Stimulated activated naive CD4-positive, alpha-beta T cell (primary cell): Measurements from ENCODE around the gene GCG.
A peak's percentile ranks its signal among the peaks of the same experiment; 100 is the strongest.

Experiments used
- DNase-seq, 6 experiments: peaks; one replicate each; lab custom pipeline; 2025; lab: John Stamatoyannopoulos, UW

The GCG gene

DNA sequence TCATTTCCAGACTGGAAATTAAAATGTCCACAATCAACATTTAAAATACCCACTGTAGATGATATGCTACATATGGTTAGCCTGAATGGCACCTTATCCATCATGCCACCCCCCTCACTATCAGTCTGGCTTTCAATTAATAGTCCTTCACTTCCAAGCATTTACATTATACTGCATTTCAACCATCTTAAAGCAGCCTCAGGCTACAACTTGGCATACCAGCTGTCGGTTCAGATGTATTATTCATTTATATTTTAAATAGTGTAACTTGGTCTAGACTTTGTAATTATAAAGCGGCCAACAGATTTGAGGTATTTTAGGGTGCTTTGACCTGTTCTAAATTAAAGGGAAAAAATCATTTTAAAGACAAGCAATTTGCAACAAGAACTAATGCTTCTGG is 2.6 kb downstream of the GCG start:
- no peak for DNase-seq

DNA sequence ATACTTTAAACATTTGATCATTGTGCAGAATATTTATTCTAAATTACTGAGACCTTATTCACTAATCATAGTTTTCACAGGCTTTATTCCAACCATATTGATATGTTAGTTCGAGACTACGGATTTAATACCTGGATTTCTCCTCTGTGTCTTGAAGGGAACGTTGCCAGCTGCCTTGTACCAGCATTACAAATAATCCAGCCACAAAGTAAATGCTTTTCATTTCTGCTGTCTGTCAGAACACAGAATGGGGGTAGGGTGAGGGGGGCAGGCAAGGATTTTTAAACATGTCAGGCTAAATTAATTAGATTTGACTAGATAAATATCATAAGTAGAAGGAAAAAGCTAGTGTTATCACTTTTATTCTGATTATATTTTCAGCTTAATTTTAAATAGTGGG is 3.1 kb downstream of the GCG start:
- DNase-seq = no peak

- no peak for DNase-seq
Observed at GRCh38 chr2:162143969-162144368, 8.1 kb downstream of the GCG start.

DNA sequence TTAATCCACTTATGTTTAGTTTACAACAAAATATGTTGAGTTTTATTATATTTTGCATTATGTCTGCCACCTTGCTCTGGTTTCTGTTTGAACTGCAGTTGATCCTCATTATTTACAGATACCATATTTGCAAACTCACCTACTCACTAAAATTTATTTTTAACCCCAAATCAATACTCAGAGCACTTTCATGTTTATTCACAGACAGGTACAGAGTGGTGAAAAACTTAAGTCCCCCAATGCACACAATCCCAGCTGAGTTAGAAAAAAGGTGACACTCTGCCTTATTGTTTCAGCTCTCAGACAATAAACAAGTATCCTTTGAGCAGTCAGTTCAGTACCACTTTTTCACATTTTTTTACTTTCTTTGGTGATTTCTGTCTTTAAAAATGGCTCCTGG is 13.7 kb downstream of the GCG start:
- DNase-seq = no peak

DNA sequence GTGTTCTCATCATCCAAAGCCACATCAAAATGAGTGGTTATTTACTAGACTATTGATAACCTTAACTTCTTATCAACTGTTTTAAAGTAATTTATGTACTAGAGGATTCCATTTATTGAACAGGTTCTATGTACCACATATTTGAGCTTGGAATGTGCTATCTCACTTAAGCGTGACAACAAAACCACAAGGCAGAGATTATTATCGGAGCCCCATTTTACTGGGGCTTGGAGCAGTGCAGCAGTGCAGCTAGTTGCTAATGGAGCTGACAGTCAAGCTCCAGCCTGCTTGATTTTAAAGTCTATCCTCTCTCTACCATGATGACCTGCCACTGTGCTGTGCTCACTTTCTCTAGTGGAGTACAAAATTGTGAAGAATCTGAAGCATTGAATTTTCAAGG is 24.6 kb downstream of the GCG start:
- no peak for DNase-seq

- DNase-seq = no peak
Observed at GRCh38 chr2:162126527-162126926, 25.5 kb downstream of the GCG start.

- DNase-seq = no peak
Observed at GRCh38 chr2:162126111-162126519, 25.9 kb downstream of the GCG start.

DNA sequence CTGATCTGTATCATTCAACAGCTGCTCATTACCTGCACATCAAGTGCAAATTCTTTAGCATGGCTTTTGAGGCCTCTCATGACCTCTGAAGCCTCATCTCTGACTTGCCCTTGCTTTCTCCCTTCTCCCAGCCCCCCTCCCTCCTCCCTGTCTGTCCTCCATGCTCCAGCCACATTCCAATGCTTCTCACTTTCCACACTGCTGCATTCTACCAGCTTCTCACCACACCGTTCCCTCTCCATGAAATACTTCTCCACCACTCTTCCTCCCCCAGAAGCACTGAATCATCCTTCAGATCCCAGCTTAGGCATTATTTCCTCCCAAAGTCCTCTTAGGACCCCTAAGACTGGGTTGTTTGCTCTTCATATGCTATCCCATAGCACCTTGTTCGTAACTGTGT is 26.9 kb downstream of the GCG start:
- DNase-seq = no peak

GRCh38 chr2:162123806-162124758 is 28.0 kb downstream of the GCG start:
- DNase-seq = peak in 3 of 6 experiments; percentile 35 to 77 (median 63)

- DNase-seq = no peak
Observed at GRCh38 chr2:162118166-162119031, 33.6 kb downstream of the GCG start.

- no peak for DNase-seq
Observed at GRCh38 chr2:162116352-162116751, 35.7 kb downstream of the GCG start.

DNA sequence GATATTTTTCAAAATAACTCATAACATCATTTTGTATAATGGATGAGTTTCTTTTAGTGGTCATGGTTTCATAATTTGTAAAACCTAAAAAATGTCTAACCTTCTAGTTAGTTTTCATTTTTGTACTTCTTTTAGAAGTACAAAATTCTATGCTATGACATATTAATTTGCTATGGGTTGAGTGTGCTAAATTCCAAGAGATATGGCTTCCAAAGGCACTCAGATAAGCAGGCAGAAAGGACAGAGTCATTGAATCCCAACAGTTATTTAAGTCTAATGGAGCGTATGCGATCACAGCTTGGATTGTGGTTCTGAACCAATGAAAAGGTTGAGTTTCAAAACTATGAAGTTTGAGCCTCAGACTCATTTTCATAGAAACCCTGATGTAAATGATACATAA is 37.0 kb downstream of the GCG start:
- no peak for DNase-seq

- no peak for DNase-seq
Observed at GRCh38 chr2:162114271-162114670, 37.8 kb downstream of the GCG start.

DNA sequence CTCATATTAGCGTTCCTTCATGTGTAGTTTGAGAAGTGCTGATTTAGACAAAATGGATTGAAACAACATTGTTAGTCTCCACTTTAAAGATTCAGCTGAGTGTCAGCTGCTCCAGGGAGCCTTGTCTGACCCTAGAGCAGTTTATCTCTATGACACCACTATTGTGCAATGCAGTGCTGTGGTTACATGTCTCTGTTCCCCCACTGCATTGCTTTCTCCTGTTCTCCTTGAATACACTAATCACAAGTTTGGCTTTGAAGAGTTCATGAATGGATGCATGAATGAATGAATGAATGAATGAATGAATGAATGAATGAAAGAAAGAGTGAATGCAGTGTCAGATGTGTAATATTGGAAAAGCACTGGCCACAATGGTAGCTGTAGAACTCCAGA is 38.3 kb downstream of the GCG start:
- no peak for DNase-seq

DNA sequence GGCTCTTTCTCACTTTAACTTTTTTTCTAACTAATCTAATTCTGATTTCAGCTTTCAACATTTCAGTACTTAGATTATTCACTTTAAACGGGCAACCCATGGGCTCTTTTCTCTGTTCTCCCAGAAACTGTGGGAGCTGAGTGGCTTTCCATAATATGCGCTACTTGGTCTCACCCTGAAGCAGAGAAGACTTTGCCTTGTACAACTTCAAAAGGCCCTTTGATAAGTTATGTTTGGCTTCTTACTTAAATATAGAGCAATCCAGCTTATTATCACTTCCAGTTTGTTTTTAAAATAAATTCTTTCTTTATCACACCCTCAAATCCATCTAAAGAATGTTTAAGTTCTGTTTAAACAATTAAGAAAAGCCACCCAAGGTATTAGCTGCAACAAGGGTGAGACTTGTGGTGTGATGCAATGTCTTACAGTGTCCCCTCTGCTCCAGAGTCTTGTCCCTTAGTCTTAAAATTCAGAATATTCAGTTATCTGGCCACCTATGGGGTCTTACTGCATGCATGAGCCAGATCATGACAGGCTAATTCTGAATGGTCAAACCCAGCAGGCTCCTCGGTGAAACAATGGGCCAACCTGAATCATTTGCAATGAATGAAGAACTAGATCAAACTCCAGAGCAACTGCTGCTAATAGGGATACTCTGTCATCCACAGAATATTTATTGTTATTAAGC is 38.8 kb downstream of the GCG start:
- no peak for DNase-seq

DNA sequence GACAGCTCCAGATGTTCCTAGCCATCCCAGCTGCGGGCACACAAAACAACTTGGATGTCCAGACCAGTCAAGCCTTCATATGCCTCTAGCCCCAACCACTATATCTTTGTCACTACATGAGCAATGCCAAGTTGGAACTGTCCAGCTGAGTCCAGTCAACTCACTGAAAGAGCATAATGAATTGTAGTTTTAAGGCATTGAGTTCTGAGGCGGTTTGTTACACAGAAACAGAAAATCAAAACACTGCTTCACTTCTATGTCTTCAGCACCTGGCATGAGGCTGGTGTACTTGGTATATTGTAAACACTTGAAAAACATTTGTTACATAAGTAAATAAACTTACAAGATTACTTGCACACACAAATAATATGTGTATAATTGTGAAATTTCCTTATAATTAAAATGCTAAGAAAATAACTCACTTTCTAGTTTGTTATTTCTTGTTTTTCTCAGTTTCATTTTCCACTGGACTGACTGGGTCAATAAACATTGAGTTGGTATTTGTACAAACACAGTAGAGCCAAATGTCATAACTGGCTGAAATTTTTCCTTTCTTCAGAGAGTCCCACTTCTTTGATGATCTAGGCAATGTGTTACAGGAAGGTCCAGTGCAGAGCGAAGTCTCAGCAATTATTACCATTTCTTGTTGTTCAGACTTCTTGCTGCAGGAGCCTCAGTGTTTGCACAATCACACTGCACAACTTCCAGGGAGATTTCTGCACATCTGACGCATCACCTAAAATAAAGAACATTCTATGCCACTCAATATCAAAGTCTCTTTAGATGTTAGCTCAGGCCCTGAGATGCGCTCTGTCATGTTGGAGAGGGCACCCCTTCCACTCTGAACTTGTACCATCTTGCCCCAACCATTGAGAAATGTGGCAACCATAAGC is 39.8 kb downstream of the GCG start:
- no peak for DNase-seq

DNA sequence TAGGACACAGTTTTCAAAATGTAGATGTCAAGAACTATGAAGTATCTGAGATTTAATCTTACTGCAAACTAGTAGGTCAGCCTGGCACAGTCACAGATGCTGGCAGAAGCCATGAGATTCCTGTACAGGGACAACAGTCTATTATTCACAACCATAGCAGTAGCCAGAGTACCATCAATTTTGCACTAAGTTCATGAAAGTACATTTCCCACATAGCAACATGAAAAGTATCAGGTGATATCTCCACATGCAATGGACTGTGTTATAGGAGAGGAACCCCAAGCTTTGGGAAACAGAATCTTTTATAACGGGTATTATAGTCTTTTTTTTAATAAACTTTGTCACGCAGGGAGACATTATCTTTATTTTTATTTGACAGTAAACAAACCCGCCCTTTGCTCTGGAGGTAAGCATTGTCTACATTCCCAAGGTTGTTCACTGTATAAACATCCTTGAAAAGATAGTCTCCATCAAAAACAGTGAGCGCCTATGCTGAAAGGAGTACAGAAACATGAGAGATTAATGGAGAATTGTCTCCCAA is 44.6 kb downstream of the GCG start:
- DNase-seq = no peak

GRCh38 chr2:162106746-162107145 is 45.3 kb downstream of the GCG start:
- DNase-seq = no peak

GRCh38 chr2:162106146-162106551 is 45.9 kb downstream of the GCG start:
- no peak for DNase-seq

- DNase-seq = no peak
Observed at GRCh38 chr2:162103443-162104009, 48.5 kb downstream of the GCG start.

DNA sequence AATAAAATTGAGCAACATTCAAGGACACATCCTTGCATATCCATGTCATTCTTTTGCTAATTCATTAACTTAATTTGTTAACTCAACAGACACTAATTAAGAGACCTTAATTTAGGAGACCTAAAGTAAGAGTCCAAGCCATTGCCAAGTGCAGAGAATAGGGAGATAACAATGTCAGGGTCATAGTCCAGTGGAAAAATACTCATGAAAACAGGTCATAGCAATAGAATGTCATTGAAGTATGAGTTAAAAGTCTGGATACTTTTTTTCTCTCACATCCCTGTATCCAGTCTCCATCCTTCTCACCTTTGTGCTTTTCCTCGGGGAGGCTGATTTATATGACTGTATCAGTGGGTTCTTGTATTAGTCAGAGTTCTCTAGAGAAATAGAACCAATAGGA is 51.5 kb downstream of the GCG start:
- DNase-seq = no peak
